MCF 10A (cell line): ENCODE data around the gene NNT. TPM values are rescaled to one million over a fixed set of nuclear protein-coding genes. Genes with fewer than 3 reads are reported as not detected.

Source experiments
- BruUV-seq: library from RNA; stranded (reverse); fragments of 400-500 nt; replicated peaks from 2 replicates; lab custom pipeline; 2021; lab: Mats Ljungman, UMichigan
- CTCF ChIA-PET: fragments of 300-600 bp; sonication (Branson Sonifier 250); formaldehyde crosslinking; extraction: SDS; loops from one replicate; lab custom pipeline; 2021; ENCODE audit warnings: antibody characterized with exemption, inconsistent platforms; lab: Yijun Ruan, JAX
- POLR2A ChIA-PET: fragments of 300-600, 350-650 bp; sonication (Branson Sonifier 250); formaldehyde crosslinking; extraction: SDS; loops from one replicate; lab custom pipeline; 2020; ENCODE audit warnings: antibody characterized with exemption, inconsistent platforms; lab: Yijun Ruan, JAX
- DNase-seq: peaks from one replicate; pipeline ENCODE4 v3.0.0-alpha.2; 2018; ENCODE audit not compliant: unreplicated experiment
- H3K27ac Mint-ChIP-seq: one replicate; pipeline ENCODE4 v1.8.0; 2022; ENCODE audit warnings: mild to moderate bottlenecking, low read depth, mixed read lengths; ENCODE audit not compliant: unreplicated experiment
- H3K27me3 Mint-ChIP-seq: one replicate; pipeline ENCODE4 v1.8.0; 2022; ENCODE audit warnings: mixed read lengths; ENCODE audit not compliant: insufficient read depth, unreplicated experiment
- H3K36me3 Mint-ChIP-seq: one replicate; pipeline ENCODE4 v1.8.0; 2022; ENCODE audit warnings: mild to moderate bottlenecking, moderate library complexity, mixed read lengths; ENCODE audit not compliant: insufficient read depth, unreplicated experiment
- H3K4me1 Mint-ChIP-seq: one replicate; pipeline ENCODE4 v1.8.0; 2022; ENCODE audit warnings: mixed read lengths; ENCODE audit not compliant: insufficient read depth, unreplicated experiment
- H3K4me3 Mint-ChIP-seq: one replicate; pipeline ENCODE4 v1.8.0; 2022; ENCODE audit warnings: mild to moderate bottlenecking, moderate library complexity, mixed read lengths; ENCODE audit not compliant: unreplicated experiment
- H3K9me3 Mint-ChIP-seq: one replicate; pipeline ENCODE4 v1.8.0; 2022; ENCODE audit warnings: mixed read lengths; ENCODE audit not compliant: unreplicated experiment
- CTCF ChIP-seq: fragments of 200-600 bp; IDR thresholded peaks from one replicate; pipeline ENCODE4 v1.8.0; 2022; ENCODE audit warnings: antibody characterized with exemption, mild to moderate bottlenecking; ENCODE audit not compliant: unreplicated experiment
- intact Hi-C: fragments of 100-400 bp; cut with micrococcal nuclease; formaldehyde crosslinking; loops from 2 replicates; pipeline ENCODE4 v1.14.1; 2022
- total RNA-seq: library from RNA; stranded (reverse); gene quantifications from 2 replicates; pipeline ENCODE4 v1.2.3, GENCODE V29; 2022

The NNT gene
- total RNA-seq, 1 experiment from 2014 or later: 52.3 TPM

- H3K27ac Mint-ChIP-seq: no peak overlapping the region
- no peak for DNase-seq
- ChIA-PET POLR2A (no interaction called here), CTCF (interaction anchor here (1.2 kb wide), 1 partner anchor 17 kb away, joined by 4 read pairs; no protein-coding TSS in a partner anchor)
- no peaks in the 10 kb centered on the region for H3K4me1 Mint-ChIP-seq
- BruUV-seq: no TSS peak
- TF ChIP-seq CTCF: no peak
- H3K9me3 Mint-ChIP-seq: no peaks in the 10 kb centered on the region
- no peak overlapping the region for H3K4me3 Mint-ChIP-seq
- no peaks in the 10 kb centered on the region for H3K27me3 Mint-ChIP-seq
- intact Hi-C loops: no loop called here
- H3K36me3 Mint-ChIP-seq: peaks cover 68% of the 10 kb centered on the region
Measured at GRCh38 chr5:43647789-43648188, 44.8 kb downstream of the NNT start.

- ChIA-PET CTCF (interaction anchor here (0.7 to 4.3 kb wide), 3 partner anchors 8 to 312 kb away, joined by 3 to 17 read pairs (median 3); no protein-coding TSS in a partner anchor), POLR2A (interaction anchor here (0.6 kb wide), 1 partner anchor 31 kb away, joined by 3 read pairs; no protein-coding TSS in a partner anchor)
- peaks cover 71% of the 10 kb centered on the region for H3K36me3 Mint-ChIP-seq
- intact Hi-C loops: no loop called here
- no TSS peak for BruUV-seq
- H3K9me3 Mint-ChIP-seq: no peaks in the 10 kb centered on the region
- no peak for TF ChIP-seq CTCF
- H3K27ac Mint-ChIP-seq: no peak overlapping the region
- H3K27me3 Mint-ChIP-seq: no peaks in the 10 kb centered on the region
- no peaks in the 10 kb centered on the region for H3K4me1 Mint-ChIP-seq
- H3K4me3 Mint-ChIP-seq: no peak overlapping the region
- DNase-seq: no peak
Measured at GRCh38 chr5:43648499-43649124, 45.6 kb downstream of the NNT start.

- ChIA-PET CTCF (interaction anchor here (0.6 to 4.3 kb wide), 3 partner anchors 10 to 18 kb away, joined by 3 to 17 read pairs (median 6); no protein-coding TSS in a partner anchor), POLR2A (no interaction called here)
- no TSS peak for BruUV-seq
- H3K27me3 Mint-ChIP-seq: no peaks in the 10 kb centered on the region
- H3K4me3 Mint-ChIP-seq: no peak overlapping the region
- TF ChIP-seq CTCF: no peak
- DNase-seq: no peak
- intact Hi-C loops: no loop called here
- H3K4me1 Mint-ChIP-seq: no peaks in the 10 kb centered on the region
- H3K9me3 Mint-ChIP-seq: no peaks in the 10 kb centered on the region
- H3K36me3 Mint-ChIP-seq: peaks cover 71% of the 10 kb centered on the region
- no peak overlapping the region for H3K27ac Mint-ChIP-seq
Measured at GRCh38 chr5:43649256-43649655, 46.3 kb downstream of the NNT start.

GRCh38 chr5:43652537-43653302 lies 49.7 kb downstream of the NNT start:
- ChIA-PET CTCF (interaction anchor here (0.7 to 4.3 kb wide), 4 partner anchors 8 to 1121 kb away, joined by 3 to 17 read pairs (median 4); no protein-coding TSS in a partner anchor), POLR2A (interaction anchor here (0.6 kb wide), 1 partner anchor 50 kb away, joined by 3 read pairs; no protein-coding TSS in a partner anchor)
- Mint-ChIP-seq H3K27ac (no peak overlapping the region), H3K4me1 (no peaks in the 10 kb centered on the region), H3K27me3 (no peaks in the 10 kb centered on the region), H3K9me3 (no peaks in the 10 kb centered on the region), H3K36me3 (peaks cover 67% of the 10 kb centered on the region), H3K4me3 (no peak overlapping the region)
- DNase-seq: no peak
- no TSS peak for BruUV-seq
- intact Hi-C loops: no loop called here
- no peak for TF ChIP-seq CTCF
